HG03175 (cell line): ENCODE measurements around the gene TBC1D1.

Experiments
- ATAC-seq: cut with Tn5 transposase; IDR thresholded peaks from one replicate; pipeline ENCODE4 v1.9.1; 2021; ENCODE audit warnings: mild to moderate bottlenecking, moderate library complexity; ENCODE audit not compliant: unreplicated experiment

The TBC1D1 gene

DNA sequence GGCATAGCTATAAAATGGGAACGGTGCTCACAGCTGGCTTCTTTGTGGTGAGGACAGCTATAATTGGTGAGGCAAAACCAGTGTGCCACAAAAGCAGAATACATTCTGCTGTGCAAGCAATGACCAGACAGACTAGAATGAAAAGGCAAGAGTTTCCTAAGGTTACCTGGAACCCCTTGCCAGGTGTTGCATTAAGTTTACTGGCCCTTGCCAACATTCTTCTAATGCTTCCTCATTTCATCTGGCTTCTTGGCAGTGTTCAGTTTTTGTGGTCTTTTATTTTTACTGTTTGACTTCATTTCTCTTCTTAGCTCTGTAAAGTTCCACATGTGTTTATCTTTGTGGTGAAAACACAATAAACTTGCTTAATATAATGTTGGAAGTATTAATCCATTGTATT is 200.8 kb downstream of the TBC1D1 start:
- no peak for ATAC-seq

DNA sequence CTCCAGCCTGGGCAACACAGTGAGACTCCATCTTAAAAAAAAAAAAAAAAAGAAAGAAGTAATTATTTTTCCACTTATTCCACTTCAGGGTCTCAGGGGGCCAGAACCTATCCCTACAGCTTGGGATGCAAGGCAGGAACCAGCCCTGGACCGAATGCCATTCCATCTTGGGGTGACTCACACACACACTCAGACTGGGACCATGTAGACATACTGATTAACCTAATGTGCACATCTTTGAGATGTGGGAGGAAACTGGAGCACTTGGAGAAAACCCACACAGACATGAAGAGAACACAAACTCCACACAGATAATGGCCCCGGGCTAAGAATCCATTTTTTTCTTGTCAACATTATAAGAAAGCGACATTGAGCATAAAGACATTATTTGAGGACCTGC is 201.8 kb downstream of the TBC1D1 start:
- no peak for ATAC-seq

DNA sequence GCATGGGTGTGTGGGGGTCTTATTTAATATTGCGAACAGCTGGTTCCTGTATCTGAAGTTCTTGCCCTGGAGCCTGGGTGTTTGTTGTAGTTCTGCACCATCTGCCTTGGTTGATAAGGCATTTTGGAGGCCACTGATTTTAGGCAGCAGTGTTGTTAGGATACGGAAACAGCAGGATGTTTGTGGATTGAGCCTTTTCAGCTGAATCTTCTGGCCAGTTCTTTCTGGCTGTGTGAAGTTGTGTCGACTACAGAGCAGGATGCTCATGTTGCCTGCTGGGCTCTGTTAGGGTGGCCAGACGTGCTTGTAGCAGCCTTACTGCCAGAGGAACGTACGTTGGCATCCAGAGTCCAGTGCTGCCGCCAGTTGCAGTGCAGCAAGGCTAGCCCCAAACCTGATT is 203.5 kb downstream of the TBC1D1 start:
- no peak for ATAC-seq

DNA sequence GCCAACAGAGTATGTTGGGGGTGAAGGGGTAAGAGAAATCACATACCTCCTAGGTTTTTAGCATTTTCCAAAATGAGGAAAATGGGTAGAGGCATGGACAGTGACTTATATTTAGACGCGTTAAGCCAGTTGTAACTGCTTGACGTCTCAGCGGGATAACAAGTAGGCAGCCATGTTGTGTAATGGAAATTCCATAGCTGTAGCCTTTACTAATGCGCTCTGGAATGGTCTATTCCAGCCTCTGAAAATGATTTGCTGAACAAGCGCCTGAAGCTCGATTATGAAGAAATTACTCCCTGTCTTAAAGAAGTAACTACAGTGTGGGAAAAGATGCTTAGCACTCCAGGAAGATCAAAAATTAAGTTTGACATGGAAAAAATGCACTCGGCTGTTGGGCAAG is 204.8 kb downstream of the TBC1D1 start:
- no peak for ATAC-seq

DNA sequence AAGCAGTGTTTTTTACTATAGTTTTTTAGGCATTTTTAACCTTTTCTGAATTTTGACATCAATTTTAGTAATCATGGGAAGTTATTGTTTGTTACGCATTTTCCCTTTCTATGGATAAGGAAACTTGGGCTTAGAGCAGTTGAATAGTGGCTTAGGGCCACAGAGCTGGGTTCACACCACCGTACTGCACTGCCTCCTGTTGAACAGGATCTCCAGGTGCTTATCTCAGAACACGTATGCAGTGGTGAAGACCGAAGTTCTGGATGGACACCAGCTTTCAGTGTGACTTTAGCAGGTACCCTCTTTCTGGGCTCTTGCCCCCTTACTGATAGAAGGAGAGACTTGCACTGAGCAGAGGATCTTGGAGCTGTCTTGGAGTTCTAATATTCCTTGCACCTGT is 206.9 kb downstream of the TBC1D1 start:
- no peak for ATAC-seq

DNA sequence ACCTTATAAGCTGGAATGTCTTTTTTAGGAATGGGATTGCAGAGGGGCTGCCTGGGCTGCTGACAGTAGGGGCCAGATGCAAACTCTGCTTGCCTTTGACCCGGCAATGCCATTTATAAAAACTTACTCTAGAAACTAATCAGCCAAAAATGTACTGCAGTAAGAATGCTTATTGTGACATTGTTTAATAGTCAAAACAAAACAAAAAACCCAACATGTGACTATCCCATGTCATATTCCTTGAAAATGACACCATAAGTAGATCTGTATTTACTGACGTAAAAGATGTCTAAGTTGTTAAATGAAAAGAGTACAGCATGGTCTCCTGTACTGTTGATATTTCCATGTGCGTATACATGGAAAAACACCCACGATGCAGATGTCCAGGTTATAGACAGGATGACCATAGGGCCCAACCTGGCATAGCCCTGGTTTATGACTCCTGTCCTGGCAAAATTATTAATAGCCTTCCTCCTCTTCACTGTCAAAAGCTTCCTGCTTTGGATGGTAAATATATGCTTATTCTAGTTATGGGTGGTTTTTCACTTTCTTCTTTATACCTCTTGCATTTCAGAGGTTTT is 208.2 kb downstream of the TBC1D1 start:
- no peak for ATAC-seq

DNA sequence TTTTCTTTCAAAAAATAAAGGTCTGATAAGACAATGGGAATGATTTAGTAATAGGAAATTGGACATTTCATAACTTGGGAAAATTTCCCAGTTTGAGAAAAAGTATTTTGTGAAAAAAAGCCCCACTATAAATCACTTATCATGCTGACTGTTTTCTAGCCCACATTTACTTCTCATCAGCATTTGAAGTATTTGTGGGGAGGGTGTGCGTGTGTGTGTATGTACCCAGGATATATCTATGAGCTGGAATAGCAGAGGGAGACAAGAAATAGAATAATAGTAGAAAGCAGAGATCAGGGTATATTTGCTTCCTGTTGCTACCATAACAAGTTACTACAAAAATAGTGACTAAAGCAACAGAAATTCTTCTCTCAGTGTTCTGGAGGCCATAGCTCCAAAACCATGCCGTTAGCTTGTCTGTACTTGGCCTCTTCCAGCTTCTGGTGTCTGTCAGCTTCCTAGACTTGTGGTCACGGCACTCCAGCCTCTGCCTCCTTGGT is 209.1 kb downstream of the TBC1D1 start:
- no peak for ATAC-seq

DNA sequence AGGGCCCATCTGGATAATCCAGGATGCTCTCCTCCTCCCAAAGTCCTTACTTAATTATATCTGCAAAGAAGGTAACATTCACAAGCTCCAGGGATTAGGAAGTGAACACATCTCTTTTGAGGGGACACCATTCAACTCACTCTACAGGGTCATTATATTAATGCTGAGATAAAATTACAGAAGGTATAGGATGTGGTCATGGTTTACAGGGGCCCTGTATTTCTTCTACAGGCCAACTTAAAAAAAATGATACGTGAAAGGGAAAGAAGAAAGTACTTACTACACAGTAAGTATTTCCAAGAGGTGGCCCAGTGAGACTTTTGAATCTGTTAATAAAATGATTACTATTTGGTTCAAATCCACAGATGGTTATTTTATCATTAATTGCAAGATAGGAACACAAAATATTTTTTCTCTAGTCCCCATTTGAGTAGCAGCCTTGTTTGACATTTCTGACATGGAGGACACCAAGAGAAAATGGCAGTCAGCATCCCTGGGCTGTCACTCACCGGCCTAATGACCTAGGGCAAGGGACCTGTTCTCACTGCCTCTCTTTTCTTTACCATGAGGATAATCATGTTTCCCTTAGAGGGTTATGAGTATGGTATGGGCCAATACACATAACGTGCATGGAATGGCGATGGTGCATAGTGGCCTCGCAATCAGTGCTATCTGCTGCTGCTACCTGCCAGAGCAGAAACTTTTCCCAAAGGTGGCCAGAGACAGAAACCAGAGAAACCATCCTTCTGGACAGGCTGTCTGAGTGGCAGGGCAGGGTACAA is 209.8 kb downstream of the TBC1D1 start:
- no peak for ATAC-seq

DNA sequence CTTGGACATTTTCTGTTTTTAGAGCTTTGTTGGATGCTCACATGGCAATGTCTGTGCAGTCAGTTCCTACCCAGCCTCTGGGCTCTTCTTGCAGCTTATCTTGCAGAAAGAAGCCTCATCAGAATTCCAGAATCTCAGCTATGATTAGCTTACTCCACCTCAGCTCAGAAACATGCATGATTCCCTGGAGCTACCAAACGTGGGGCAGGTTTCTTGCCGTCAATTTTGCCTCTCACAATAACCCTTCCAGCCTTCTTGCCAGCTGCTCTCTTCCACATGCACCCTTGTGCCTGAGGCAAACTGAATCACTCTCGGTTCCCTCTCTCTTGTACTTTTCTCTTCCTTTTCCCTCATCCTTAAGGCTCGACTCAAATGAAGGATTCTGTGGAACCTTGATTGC is 210.7 kb downstream of the TBC1D1 start:
- no peak for ATAC-seq

DNA sequence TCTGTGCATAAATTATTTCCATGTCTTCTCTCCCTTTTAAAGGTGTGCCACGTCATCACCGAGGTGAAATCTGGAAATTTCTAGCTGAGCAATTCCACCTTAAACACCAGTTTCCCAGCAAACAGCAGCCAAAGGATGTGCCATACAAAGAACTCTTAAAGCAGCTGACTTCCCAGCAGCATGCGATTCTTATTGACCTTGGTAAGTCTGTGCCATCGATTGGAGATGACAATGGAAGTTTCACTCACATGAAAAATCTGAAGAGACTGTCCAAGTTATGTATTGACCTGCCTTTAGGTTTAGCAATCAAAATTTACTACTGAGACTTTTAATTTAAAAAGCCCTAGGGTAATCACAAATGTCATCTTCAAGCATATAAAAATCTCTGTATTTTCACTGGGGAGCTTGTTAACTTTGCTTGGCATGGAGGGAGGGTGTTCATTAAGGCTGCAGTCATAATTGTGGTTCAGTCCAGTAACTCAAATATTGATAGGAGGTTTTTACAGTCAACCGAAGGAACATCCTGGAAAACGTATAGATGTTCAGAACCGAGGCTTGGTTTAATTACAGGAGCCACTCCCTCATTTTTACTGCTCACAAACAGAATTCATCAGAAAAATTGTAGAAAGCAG is 212.2 kb downstream of the TBC1D1 start:
- no peak for ATAC-seq

DNA sequence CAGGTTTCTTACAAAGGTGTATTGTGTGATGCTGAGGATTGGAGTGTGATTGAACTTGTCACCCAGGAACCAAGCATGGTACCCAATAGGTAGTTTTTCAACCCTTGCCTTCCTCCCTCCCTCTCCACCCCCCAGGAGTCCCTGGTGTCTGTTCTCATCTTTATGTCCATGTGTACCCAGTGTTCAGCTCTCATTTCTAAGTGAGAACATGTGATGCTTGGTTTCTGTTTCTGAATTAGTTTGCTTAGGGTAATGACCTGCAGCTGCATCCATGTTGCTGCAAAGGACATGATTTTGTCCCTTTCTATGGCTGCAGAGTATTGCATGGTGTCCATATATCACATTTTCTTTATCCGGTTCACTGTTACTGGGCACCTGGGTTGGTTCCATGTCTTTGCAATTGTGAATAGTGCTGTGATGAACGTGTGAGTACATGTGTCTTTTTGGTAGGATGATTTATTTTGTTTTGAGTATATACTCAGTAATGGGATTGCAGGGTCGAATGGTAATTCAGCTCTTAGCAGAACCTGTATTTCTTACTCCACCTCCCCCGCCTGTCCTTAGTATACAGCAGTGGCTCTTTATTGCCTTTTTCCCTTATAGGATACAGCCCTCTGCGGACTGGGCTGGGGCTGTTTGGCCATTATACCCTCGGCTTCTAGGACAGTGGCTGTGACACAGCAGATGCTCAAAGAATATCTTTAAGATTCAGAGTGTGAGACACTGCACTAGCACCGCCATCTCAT is 214.8 kb downstream of the TBC1D1 start:
- ATAC-seq = peak; percentile 84

DNA sequence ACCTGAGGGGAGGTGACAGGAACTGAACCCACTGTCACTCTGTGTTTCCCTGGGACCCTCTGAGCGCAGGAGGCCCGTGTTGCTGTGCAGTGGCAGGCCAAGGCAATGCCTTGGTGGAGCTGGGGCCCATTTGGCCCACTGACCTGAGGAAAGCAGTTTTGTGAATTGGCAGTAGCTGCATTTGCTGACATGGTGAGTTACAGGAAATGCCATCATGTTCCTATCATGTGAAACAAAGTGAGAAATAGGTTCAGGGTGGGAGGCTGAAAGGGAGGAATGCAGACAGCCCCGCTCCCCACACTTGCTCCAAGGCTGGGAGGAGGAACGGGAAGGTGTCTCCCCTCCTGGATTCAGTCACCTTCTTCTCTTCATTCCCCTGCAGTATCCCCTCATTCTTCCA is 215.4 kb downstream of the TBC1D1 start:
- no peak for ATAC-seq

DNA sequence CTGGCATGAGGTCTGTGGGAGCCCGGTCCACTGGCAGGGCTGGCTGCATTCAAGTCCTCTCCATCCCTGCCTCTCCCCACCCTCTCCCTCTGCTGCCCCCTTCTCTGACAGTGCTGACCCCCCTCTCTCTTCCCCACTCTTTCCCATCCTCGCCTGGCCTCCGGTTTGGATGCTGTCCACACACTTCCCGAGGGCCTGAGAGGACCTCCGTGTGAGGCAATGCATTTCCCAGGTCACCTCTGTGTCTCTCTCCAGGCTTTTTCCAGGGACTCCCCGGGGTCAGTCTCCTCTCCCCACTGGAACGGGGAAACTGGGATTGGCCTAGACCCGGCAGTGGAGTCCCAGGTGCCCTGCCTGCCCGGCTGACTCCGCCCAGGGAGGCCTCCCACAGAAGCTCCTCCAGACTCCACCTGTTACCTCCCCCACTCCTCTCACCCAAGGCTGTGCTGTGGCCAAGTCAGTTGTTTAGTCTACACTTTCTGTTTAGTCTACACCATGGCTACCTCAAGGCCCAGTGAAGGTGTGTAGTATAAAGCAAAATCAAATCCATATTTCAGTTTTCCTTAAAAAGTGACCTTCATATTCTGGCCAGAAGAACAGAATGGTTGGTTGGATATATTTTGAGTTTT is 216.1 kb downstream of the TBC1D1 start:
- no peak for ATAC-seq

DNA sequence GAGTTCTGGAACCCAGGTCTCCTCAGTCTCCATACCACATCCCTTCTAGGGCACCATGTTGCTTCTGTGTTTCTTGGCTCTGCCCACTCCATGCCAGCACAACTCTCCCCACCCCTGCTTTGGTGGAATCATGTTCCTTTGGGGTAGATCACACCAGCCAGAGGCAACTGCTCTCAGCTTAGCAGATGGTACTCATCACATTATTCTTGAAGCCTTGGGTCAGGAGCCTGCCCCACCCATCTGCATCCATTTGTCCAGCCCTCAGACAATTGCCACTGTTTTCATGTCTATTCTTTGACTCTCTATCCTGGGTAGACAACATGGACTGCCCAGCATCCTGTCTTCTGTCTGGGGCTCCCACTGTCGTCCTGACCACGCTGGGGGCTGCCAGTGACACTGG is 216.9 kb downstream of the TBC1D1 start:
- no peak for ATAC-seq

DNA sequence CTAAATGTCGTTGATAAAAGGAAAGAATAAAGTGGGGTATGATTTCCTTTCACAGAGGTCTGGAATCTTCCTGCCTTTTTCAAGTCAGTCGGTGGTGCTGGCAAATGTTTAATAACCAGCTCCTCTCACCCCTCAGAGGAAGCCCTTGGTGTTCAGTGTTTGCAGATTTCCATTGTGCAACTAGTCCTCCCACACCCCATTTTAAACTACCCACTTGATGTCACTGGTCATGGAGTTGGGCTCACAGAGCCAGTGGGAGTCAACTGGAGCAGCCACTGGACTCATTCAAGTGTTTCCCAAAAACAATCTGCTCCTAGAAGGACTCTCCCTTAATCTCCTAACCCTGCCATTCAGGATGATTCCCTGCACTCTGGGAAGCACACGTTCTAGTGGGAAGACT is 218.5 kb downstream of the TBC1D1 start:
- no peak for ATAC-seq

DNA sequence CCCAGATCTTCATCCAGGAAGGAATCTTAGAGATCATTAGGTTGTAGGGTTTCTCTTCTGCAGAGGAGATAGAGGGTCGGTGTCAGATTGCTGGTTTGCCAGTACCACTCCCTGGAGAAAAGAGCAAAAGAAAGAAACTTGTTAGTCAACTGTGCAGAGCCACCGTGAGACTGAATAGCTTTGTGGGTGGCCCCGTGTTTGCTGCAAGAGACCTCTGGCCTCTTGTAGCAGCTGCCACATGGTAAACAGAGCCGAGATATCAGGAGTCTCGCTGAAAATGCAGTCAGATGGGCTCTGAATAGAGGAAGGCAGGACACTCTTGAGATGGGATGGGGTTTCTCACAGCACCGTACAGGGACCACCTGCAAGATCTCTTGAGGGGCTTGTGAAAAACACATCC is 219.0 kb downstream of the TBC1D1 start:
- no peak for ATAC-seq

DNA sequence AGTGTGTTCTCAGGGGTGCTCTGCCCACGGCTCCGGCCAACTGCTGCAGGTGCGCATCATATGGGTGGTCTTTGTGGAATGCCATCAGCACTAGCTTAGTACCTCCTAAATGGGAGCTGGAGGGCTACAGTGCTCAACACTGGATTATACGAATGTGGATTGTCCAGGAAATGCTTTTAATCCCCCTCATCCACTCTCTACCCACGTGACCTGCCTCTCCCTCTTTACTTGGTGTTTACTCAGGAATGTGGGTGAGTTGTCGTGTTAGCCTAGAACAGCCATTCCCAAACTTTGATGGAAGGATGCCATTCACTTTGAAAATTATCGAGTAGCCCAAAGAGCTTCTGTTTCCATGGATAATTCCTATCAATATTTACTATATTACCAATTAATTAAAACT is 220.1 kb downstream of the TBC1D1 start:
- no peak for ATAC-seq

DNA sequence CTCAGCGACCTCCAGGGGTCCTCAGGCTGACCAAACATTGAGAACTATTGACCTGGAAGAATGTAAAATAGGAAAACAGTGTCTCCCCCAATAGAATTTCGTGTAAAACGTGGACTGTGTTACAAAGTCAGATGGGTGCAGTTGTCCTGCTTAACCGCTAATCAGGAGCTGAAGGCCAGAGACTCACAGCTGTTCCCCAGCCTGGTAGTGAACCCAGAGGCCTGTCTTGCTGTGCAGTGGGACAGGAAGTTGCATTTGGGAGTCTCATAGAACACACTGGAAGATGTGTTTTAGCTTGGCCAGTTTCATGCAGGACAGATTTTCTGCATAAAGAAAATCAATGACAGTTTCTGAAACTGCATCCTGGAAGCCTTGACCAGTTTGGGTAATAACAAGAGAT is 220.8 kb downstream of the TBC1D1 start:
- ATAC-seq = no peak

DNA sequence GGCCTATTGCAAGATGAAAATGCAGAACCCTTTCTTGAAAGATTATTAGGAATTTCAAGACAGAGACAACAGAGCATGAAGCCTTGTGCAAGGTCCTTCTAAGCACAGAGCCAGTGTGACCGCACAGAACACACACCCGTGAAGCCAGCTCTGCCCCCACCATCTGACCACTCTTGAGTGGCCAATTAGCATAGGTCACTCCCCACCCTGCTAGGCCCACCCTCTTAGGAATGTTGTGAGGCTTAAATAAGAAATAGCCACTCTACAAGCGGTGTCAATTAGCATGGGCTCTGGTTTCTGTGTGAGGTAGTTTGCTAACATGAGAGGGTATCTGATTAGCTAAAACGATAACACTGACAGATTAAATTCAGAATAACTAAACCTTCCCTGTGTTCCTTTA is 222.2 kb downstream of the TBC1D1 start:
- ATAC-seq = no peak

DNA sequence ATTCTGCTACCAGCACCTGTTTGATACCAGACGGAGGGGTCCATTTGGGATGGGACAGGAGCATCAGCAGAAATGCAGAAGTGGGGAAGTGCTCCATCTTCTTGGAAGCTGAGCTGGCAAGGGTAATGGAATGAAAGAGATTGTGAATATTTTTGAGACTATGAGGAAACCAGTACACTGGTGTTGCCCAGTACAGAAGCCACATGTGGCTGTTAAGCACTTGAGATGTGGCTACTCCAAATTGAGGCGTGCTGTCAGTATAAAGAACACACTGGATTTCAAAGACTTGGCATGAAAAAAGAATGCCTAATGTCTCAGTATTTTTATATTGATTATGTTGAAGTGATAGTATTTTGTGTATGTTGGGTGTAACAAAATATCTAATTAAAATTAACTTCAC is 222.7 kb downstream of the TBC1D1 start:
- no peak for ATAC-seq
